ENCODE measurements around the gene MSN.
A peak's percentile ranks its signal among the peaks of the same experiment; 100 is the strongest.
"Not testable (repeated sequence)": the region's sequence is repeated elsewhere in the genome, so short reads cannot be mapped to it uniquely, and the experiment has no call there.

The MSN gene

GRCh38 chrX:65667503-65668376 lies at the start of gene MSN:
TSS of gene MSN (plus strand) at chrX:65667654. CDS start at chrX:65667842, 188 bp downstream.
- no peak for DNase-seq (ENCODE audit: low read depth)

DNA sequence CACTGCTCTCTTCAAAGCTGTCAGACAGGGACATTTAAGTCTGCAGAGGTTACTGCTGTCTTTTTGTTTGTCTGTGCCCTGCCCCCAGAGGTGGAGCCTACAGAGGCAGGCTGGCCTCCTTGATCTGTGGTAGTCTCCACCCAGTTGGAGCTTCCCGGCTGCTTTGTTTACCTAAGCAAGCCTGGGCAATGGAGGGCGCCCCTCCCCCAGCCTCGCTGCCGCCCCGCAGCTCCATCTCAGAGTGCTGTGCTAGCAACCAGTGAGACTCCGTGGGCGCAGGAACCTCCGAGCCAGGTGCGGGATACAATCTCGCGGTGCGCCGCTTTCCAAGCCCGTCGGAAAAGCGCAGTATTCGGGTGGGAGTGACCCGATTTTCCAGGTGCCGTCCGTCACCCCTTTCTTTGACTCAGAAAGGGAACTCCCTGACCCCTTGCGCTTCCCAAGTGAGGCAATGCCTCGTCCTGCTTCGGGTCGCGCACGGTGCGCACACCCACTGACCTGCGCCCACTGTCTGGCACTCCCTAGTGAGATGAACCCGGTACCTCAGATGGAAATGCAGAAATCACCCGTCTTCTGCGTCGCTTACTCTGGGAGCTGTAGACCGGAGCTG lies 47.3 kb upstream of the MSN start:
- DNase-seq (ENCODE audit: low read depth) = not testable (repeated sequence)

DNA sequence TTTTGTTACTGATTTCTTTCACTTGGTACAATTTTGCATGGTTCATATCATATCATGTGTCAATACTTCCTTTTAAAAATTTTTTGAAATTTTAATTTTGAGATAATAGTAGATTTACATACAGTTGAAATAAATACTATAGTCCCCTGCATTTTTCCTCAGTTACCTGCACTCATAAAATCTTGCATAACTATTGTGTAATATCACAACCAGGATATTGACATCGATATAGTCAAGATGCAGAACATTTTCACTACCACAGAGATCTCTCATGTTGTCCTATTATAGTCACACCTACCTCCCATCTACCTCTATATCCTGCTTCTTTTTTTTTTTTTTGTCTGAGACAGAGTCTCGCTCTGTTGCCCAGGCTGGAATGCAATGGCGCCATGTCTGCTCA lies 36.7 kb upstream of the MSN start:
- no peak for DNase-seq (ENCODE audit: low read depth)

DNA sequence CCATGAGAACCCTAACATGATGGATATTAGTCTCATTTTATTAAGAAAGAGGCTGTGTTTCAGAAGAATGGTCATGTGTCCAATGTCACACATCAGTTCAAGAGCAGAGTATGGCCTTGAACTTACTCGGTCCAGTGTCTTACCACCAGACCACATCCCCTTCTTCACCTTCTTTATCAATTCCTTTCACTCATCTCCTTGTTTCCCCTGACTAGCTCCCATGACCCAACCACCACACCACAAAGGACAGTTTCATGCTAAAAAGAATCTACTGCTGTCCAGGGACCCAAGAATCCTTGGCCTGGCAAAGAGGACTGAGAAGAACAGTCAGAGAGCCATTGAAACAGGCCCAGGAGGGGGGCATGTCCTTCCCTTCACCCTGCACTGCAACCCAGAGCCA lies 33.6 kb upstream of the MSN start:
- no peak for DNase-seq (ENCODE audit: low read depth)

DNA sequence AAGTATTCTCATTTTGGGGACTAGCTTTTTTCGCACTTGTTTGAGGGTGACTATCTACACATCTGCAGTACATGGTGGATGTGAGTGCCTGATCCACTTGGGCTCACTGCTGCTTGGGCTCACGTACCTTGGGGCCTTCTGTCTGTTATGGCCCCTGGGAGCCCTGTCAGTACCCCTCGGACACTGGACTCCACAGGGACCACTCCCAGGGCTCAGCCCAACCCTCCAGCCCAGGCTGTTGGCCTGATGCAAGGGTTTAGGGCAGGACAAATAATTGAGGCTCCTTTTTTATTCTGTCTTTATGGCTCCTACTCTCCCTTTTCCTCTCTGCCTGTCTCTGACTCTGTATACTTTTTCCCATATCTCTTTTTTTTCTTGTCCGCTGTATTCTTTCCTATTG lies 32.7 kb upstream of the MSN start:
- no peak for DNase-seq (ENCODE audit: low read depth)

DNA sequence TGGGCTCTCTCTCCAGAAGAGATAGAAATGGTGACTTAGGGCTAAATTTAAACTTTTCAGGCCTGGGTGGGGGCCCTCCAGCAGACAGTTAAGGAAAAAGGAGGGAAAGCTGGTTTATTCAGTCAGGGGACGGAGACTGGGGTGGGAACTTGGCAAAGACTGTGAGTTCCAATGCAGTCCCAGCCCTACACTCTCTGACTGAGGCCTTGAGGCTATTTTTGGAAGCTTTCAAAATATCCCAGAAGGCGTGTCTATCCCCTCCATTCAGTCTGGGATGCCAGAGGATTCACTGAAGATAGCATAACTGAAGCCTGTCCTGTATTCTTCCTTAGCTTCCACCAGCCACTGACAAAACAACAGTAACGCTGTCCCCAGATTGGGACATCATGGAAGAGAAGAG lies 32.1 kb upstream of the MSN start:
- DNase-seq (ENCODE audit: low read depth) = no peak

- DNase-seq (ENCODE audit: low read depth) = no peak
Observed at GRCh38 chrX:65635822-65636221, 31.6 kb upstream of the MSN start.

DNA sequence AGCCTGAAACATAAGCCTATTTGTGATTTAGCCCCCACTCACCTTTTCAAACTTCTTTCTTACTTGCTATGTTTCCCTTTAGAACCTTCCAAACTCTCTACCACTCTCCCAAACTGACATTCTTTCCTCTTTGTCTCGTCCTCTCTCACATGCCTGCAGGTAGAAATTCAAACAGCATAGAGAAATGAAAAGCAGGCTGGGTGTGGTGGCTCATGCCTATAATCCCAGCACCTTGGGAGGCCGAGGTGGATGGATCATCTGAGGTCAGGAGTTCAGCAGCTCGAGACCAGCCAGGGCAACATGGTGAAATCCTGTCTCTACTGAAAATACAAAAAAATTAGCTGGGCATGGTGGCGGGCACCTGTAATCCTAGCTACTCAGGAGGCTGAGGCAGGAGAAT lies 31.2 kb upstream of the MSN start:
- DNase-seq (ENCODE audit: low read depth) = not testable (repeated sequence)

- DNase-seq (ENCODE audit: low read depth) = no peak
Observed at GRCh38 chrX:65637335-65637734, 30.1 kb upstream of the MSN start.

GRCh38 chrX:65642914-65643491 lies 24.5 kb upstream of the MSN start:
- DNase-seq (ENCODE audit: low read depth) = no peak

- no peak for DNase-seq (ENCODE audit: low read depth)
Observed at GRCh38 chrX:65643531-65644052, 23.9 kb upstream of the MSN start.

GRCh38 chrX:65644621-65645289 lies 22.7 kb upstream of the MSN start:
- no peak for DNase-seq (ENCODE audit: low read depth)

- no peak for DNase-seq (ENCODE audit: low read depth)
Observed at GRCh38 chrX:65647801-65648200, 19.7 kb upstream of the MSN start.

DNA sequence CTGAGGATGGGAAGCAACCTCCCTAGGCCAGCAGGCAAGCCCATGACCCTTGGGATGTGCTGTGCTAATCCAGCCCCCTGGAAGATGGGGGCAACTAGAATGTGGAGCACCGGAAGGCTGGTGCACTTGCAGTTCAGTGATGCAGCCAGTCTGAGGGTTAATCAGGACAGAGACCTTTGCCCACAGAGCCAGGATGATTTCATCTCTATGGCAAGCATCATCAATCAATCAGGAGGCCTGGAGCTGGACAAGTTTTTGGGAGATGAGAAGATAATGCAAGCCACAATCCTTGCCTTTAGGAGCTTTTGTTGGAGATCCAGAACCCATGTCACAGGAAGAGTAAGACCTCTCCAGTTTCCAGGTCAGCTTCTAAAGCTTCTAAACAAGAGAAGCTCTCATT lies 15.4 kb upstream of the MSN start:
- DNase-seq (ENCODE audit: low read depth) = no peak

DNA sequence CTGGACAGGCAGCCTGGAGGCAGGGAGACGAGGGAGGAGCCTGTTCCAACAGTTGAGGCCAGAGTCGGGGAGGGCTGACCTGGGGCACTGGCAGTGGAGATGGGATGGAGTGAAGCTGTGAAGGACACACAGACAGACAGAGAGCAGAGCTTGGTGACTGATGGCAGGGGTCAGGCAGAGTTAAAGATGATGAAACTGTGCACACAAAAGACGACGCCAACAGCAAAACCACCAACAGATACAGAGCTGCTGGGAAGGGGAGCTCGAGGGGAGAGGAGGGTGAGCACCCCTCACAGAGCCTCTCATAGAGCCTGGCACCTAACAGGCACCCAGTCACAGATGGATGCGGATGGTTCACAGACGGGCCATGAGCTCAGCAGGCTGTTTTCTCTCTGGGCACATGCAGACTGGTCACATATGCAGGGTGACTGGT lies 10.4 kb upstream of the MSN start:
- DNase-seq (ENCODE audit: low read depth) = not testable (repeated sequence)

DNA sequence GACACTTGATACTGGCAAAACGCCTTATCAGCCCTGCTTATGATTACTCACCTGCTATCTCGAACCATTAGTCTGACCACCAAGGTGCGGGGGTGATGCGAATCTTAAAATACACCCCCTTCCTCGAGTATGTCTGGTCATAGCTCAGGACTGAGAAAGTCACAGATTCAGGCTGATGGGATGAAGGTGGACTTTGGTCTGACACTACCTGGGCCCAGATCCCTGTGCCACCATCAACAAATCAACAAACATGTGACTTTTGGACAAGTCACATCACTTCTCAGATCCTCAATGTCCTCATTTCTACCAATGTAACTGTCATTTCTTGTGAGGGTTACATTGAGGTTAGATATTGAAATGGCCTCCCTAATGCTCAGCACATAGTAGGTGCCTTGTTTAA lies 9.8 kb upstream of the MSN start:
- no peak for DNase-seq (ENCODE audit: low read depth)

DNA sequence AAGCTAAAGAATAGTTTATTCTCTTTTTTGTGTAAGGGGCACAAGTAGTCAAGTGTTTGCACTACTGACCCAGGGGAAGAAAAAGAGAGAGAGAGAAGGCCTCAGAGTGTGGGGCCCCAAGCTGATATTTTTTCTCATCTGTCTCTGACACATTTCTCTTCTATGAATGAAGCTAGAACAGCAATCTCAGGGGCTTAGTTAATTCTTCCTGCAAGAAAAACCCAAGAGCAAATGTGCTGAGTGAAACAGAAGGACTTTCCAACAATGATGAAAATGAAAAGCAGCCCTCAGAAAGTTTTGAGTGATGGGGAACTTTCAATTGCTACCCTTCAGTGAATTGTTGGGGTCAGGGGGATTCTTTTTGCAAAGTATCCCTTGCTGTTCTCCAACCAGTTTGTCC lies 9.2 kb upstream of the MSN start:
- DNase-seq (ENCODE audit: low read depth) = no peak

- DNase-seq (ENCODE audit: low read depth) = no peak
Observed at GRCh38 chrX:65667157-65667502, 324 bp upstream of the MSN start.

DNA sequence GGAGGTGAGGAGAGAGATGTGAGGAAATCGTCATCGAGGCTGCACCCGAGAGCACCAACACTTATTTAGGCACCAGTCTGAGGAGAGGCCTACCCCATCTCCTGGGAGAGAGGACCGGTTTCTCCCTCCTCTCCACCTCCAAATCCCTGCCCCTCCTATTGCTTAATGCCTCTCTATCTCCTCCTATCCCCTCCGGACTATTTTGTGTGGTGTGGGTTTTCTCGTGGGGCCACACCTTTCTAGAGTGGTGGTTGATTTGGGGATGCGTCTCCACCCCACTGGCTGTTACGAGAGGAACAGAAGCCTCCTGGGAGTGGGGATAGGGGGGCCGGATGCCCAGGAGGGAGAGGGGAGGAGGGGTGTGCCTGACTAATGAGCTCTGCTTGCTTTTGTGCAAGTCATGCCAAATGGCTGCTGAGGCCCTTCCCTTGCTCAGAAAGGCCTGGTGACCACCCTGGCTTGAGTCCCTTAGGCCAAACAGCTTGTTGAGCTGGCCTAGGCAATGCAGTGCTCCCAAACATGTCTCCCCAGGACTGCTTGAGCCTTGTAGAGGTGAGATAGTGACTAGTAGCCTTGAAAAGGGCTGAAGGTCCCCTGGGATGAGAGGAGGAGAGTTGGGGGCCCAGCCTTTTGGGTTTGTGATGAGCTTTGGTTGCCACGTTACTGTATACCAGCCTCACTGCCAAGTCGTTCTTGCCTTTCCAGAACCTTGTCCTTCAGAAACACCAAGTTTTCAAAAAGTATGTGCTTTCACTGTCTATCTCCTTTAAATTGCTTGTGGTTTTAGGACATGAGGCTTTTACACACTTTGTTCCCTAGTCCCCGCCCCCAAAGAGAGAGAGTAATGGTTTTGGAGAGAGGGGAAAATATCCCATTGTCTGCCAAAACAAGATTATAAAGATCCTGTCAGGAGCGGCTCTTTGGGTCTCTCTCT lies 1.2 kb downstream of the MSN start:
- DNase-seq (ENCODE audit: low read depth) = peak; percentile 57

DNA sequence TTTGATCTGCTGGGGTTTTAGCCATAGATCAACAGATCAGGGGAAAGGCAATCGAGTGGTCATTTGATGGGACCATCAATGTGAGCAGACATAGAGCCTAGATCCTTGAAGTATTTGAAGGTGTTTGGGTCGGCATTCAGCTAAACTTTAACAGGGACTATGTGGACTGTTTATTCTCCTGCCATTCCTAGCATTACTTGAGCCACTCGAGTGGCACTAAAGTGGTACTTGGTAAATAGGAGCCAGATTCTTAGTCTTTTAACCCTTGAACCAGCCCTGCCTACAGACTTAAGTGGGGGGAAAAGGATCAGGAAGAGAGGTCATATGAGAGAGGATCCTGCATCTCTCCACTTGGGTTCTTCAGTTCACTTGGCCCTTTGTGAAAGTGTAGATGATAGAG lies 3.8 kb downstream of the MSN start:
- DNase-seq (ENCODE audit: low read depth) = no peak

GRCh38 chrX:65671966-65672365 lies 4.5 kb downstream of the MSN start:
- DNase-seq (ENCODE audit: low read depth) = no peak

- DNase-seq (ENCODE audit: low read depth) = no peak
Observed at GRCh38 chrX:65673857-65674203, 6.4 kb downstream of the MSN start.
